T-helper 17 cell (primary cell): ENCODE measurements around the gene DDX59. TPM values are rescaled to one million over a fixed set of nuclear protein-coding genes. Genes with fewer than 3 reads are reported as not detected.

Experiments
- ATAC-seq: fragments of 150-1000 bp; cut with Tn5 transposase; 2 replicates; pipeline ENCODE4 v1.10.0; 2021; ENCODE audit warnings: mild to moderate bottlenecking, moderate library complexity
- DNase-seq, 3 donors: peaks; one replicate each; pipeline versions ENCODE4 v3.0.0 to v3.0.0-alpha.2; 2020 to 2021
- H3K9me3 ChIP-seq: one replicate; pipeline ENCODE4 v1.7.0; 2013; ENCODE audit warnings: low read length, mild to moderate bottlenecking; ENCODE audit not compliant: control insufficient read depth, poor library complexity, severe bottlenecking
- H3K27ac Mint-ChIP-seq: one replicate; pipeline ENCODE4 v1.8.0; 2022; ENCODE audit warnings: mild to moderate bottlenecking, moderate library complexity, mixed read lengths
- H3K27me3 Mint-ChIP-seq: one replicate; pipeline ENCODE4 v1.8.0; 2022; ENCODE audit warnings: mixed read lengths
- H3K36me3 Mint-ChIP-seq: one replicate; pipeline ENCODE4 v1.8.0; 2022; ENCODE audit warnings: low read depth, mixed read lengths
- H3K4me1 Mint-ChIP-seq: one replicate; pipeline ENCODE4 v1.8.0; 2022; ENCODE audit warnings: mild to moderate bottlenecking, mixed read lengths
- H3K4me3 Mint-ChIP-seq: one replicate; pipeline ENCODE4 v1.8.0; 2022; ENCODE audit warnings: mild to moderate bottlenecking, moderate library complexity, mixed read lengths
- total RNA-seq, 4 donors: library from RNA in 2 of 4; stranded (reverse) in 2 of 4; gene quantifications; one replicate each; pipeline ENCODE4 v1.2.3 and lab custom pipeline; 2022 to 2026

The DDX59 gene
- total RNA-seq, 2 donors from 2014 or later: 24.0 to 29.4 TPM

GRCh38 chr1:200660719-200661118, 9.0 kb downstream of the DDX59 start:
- Mint-ChIP-seq H3K4me3 (no peak overlapping the region), H3K36me3 (peaks cover 20% of the 10 kb centered on the region), H3K27ac (peak overlapping the region; percentile 82), H3K4me1 (peaks cover 33% of the 10 kb centered on the region), H3K27me3 (no peaks in the 10 kb centered on the region)
- ATAC-seq: no peak
- DNase-seq: no peak
- H3K9me3 ChIP-seq: no peaks in the 10 kb centered on the region

GRCh38 chr1:200659269-200659668, 10.4 kb downstream of the DDX59 start:
- ATAC-seq: no peak
- Mint-ChIP-seq H3K27me3 (no peaks in the 10 kb centered on the region), H3K4me1 (peaks cover 35% of the 10 kb centered on the region), H3K27ac (no peak overlapping the region), H3K4me3 (no peak overlapping the region), H3K36me3 (peaks cover 24% of the 10 kb centered on the region)
- no peaks in the 10 kb centered on the region for H3K9me3 ChIP-seq
- DNase-seq: no peak

- Mint-ChIP-seq H3K36me3 (peaks cover 24% of the 10 kb centered on the region), H3K27ac (no peak overlapping the region), H3K27me3 (no peaks in the 10 kb centered on the region), H3K4me1 (peaks cover 37% of the 10 kb centered on the region), H3K4me3 (no peak overlapping the region)
- ATAC-seq: no peak
- no peaks in the 10 kb centered on the region for H3K9me3 ChIP-seq
- DNase-seq: no peak
Measured at GRCh38 chr1:200658037-200658818, 11.5 kb downstream of the DDX59 start.

GRCh38 chr1:200654660-200655059, 15.0 kb downstream of the DDX59 start:
- Mint-ChIP-seq H3K4me3 (no peak overlapping the region), H3K4me1 (peaks cover 23% of the 10 kb centered on the region), H3K36me3 (peaks cover 26% of the 10 kb centered on the region), H3K27me3 (no peaks in the 10 kb centered on the region), H3K27ac (peak overlapping the region; percentile 59)
- no peak for DNase-seq
- no peaks in the 10 kb centered on the region for H3K9me3 ChIP-seq
- no peak for ATAC-seq

- ATAC-seq (no peak), DNase-seq (no peak)
- Mint-ChIP-seq H3K27ac (peak overlapping the region; percentile 87), H3K27me3 (no peaks in the 10 kb centered on the region), H3K4me1 (peaks cover 23% of the 10 kb centered on the region), H3K36me3 (peaks cover 26% of the 10 kb centered on the region), H3K4me3 (no peak overlapping the region)
- H3K9me3 ChIP-seq: no peaks in the 10 kb centered on the region
Measured at GRCh38 chr1:200653022-200653462, 16.7 kb downstream of the DDX59 start.

GRCh38 chr1:200652378-200652777, 17.3 kb downstream of the DDX59 start:
- peak overlapping the region; percentile 87 for H3K27ac Mint-ChIP-seq
- H3K36me3 Mint-ChIP-seq: peaks cover 23% of the 10 kb centered on the region
- peaks cover 23% of the 10 kb centered on the region for H3K4me1 Mint-ChIP-seq
- H3K27me3 Mint-ChIP-seq: no peaks in the 10 kb centered on the region
- DNase-seq: no peak
- no peak for ATAC-seq
- no peaks in the 10 kb centered on the region for H3K9me3 ChIP-seq
- H3K4me3 Mint-ChIP-seq: no peak overlapping the region

- no peaks in the 10 kb centered on the region for H3K27me3 Mint-ChIP-seq
- ATAC-seq: no peak
Measured at GRCh38 chr1:200646515-200646914, 23.2 kb downstream of the DDX59 start.

GRCh38 chr1:200644021-200644420, 25.7 kb downstream of the DDX59 start:
- no peaks in the 10 kb centered on the region for H3K27me3 Mint-ChIP-seq
- peaks cover 9% of the 10 kb centered on the region for H3K36me3 Mint-ChIP-seq
- H3K4me3 Mint-ChIP-seq: no peak overlapping the region
- ATAC-seq: no peak
- H3K4me1 Mint-ChIP-seq: peaks cover 6% of the 10 kb centered on the region
- no peaks in the 10 kb centered on the region for H3K9me3 ChIP-seq
- peak overlapping the region; percentile 14 for H3K27ac Mint-ChIP-seq
- no peak for DNase-seq

More at GRCh38 chr1:200646515-200646914, 23.2 kb downstream of the DDX59 start:
- no peaks in the 10 kb centered on the region for H3K9me3 ChIP-seq
- no peak for DNase-seq
- Mint-ChIP-seq H3K4me3 (no peak overlapping the region), H3K27ac (no peak overlapping the region), H3K36me3 (peaks cover 6% of the 10 kb centered on the region), H3K4me1 (peaks cover 3% of the 10 kb centered on the region)

- peaks cover 9% of the 10 kb centered on the region for H3K36me3 Mint-ChIP-seq
- DNase-seq: no peak
- no peaks in the 10 kb centered on the region for H3K27me3 Mint-ChIP-seq
- no peaks in the 10 kb centered on the region for H3K9me3 ChIP-seq
- H3K4me3 Mint-ChIP-seq: no peak overlapping the region
- H3K4me1 Mint-ChIP-seq: peaks cover 6% of the 10 kb centered on the region
- no peak overlapping the region for H3K27ac Mint-ChIP-seq
- ATAC-seq: no peak
Measured at GRCh38 chr1:200642481-200642880, 27.2 kb downstream of the DDX59 start.

DNA sequence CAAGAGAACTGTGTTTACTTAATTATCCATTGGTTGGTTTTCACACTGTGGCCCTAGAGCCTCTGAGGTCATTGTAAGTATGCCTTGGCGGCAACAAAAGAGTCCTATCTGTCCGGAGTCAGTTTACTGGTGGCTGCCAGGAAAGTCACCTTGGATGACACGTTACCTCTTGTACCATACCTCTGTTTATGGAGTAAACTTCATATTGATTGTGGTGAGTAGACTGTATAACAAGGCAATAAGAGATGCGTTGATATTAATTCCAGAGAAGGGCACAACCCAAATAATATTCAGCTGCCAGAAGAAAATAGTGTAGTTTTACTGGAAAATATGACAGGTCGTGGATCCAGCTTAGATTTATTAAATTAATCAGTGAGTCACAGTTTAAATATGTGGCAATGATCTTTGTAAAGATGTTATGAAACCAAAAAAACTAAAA, 28.7 kb downstream of the DDX59 start:
- no peak overlapping the region for H3K4me3 Mint-ChIP-seq
- ATAC-seq (no peak), DNase-seq (no peak)
- no peak overlapping the region for H3K27ac Mint-ChIP-seq
- H3K4me1 Mint-ChIP-seq: peaks cover 6% of the 10 kb centered on the region
- H3K27me3 Mint-ChIP-seq: no peaks in the 10 kb centered on the region
- H3K36me3 Mint-ChIP-seq: peaks cover 5% of the 10 kb centered on the region
- no peaks in the 10 kb centered on the region for H3K9me3 ChIP-seq

DNA sequence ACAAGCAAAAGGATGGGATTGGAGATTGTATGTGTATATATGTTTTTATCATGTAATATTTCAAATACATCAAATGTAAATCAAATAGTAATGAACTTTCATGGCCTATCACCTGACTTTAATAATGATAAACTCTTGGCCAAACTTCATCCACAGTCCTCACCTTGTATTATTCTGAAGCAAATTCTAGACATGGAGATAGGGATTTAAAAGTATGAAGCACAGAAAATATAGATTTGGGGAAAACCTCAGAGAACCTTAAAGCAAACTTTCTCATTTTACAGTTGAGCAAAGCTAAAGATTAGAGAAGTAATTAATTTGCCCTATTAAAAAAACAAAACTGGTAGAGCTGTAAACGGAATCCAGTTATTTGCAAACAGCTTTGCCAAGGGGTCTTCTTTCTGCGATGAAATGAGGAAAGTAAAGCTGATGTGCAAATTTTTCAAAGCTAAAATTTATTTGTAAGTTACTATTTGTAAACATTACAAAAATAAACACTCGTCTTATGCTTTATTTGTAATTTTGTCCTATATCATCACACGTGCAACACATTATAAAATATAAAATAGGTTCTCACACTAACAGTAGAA, 29.2 kb downstream of the DDX59 start:
- DNase-seq: no peak
- Mint-ChIP-seq H3K27ac (no peak overlapping the region), H3K36me3 (peaks cover 5% of the 10 kb centered on the region), H3K4me3 (no peak overlapping the region), H3K4me1 (peaks cover 6% of the 10 kb centered on the region), H3K27me3 (no peaks in the 10 kb centered on the region)
- ATAC-seq: no peak
- H3K9me3 ChIP-seq: no peaks in the 10 kb centered on the region

DNA sequence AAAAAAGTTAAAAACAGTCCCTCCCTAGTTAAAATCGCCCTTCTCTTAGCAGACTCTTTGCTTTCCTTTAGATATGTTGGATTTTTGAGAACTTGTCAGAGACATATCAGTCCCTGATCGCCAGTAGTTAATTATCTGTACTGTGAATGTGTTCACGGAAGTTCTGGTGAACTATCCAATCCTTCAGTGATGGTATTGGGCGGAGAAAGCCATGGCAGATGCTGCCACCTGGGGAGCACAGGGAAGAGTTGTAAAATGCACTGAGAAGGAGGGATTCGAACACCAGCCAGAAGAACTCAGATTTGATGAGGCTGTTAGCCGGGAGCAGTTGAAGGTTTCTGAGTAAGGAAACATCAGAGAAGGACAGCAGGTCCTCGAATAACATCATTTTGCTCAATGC, 31.6 kb downstream of the DDX59 start:
- no peaks in the 10 kb centered on the region for H3K9me3 ChIP-seq
- Mint-ChIP-seq H3K27ac (no peak overlapping the region), H3K27me3 (no peaks in the 10 kb centered on the region), H3K4me1 (peaks cover 6% of the 10 kb centered on the region), H3K4me3 (no peak overlapping the region), H3K36me3 (peaks cover 5% of the 10 kb centered on the region)
- DNase-seq (no peak), ATAC-seq (no peak)

- peaks cover 7% of the 10 kb centered on the region for H3K4me1 Mint-ChIP-seq
- ATAC-seq (no peak), DNase-seq (no peak)
- no peaks in the 10 kb centered on the region for H3K9me3 ChIP-seq
- peaks cover 5% of the 10 kb centered on the region for H3K36me3 Mint-ChIP-seq
- no peak overlapping the region for H3K4me3 Mint-ChIP-seq
- no peak overlapping the region for H3K27ac Mint-ChIP-seq
- H3K27me3 Mint-ChIP-seq: no peaks in the 10 kb centered on the region
Measured at GRCh38 chr1:200636681-200637080, 33.0 kb downstream of the DDX59 start.
